Measurements from ENCODE around the gene MRFAP1. TPM values are rescaled to one million over a fixed set of nuclear protein-coding genes. Genes with fewer than 3 reads are reported as not detected.

MRFAP1 gene
- polyA plus RNA-seq, 3 donors from 2014 or later: 143 to 174 (median 161) TPM

- H3K4me1 Mint-ChIP-seq: peaks cover 8 to 21% of the 10 kb centered on the region in 2 donors
- DNase-seq: no peak
- no peak overlapping the region for H3K4me3 Mint-ChIP-seq
- H3K9me3 Mint-ChIP-seq: peaks cover 0 to 5% (median 0%) of the 10 kb centered on the region in 6 donors
- no peak overlapping the region for H3K27ac Mint-ChIP-seq
- peaks cover 30 to 71% (median 55%) of the 10 kb centered on the region in 3 donors for H3K36me3 Mint-ChIP-seq
- H3K27me3 Mint-ChIP-seq (ENCODE audit: low read depth in 3 of 3): peaks cover 0 to 2% (median 0%) of the 10 kb centered on the region in 3 donors
Observed at GRCh38 chr4:6605114-6605513, 35.4 kb upstream of the MRFAP1 start.

DNA sequence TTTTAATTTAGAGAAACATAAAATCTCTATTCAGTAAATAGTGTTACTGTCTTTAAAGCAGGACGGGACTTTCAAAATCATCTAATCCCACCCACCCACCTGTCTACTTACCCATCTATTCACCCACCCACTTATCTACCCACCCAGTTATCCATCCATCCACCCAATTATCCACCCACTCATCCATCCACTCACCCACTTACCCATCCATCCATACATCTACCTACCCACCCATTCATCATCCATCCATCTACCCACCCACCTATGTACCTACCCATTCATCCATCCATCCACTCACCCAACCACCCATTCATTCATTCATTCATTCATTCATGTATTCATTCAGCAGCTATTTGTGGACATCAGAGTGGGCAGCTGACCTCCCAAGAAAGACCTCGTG, 34.9 kb upstream of the MRFAP1 start:
- Mint-ChIP-seq H3K27ac (no peak overlapping the region), H3K27me3 (ENCODE audit: low read depth in 3 of 3) (peaks cover 0 to 2% (median 0%) of the 10 kb centered on the region in 3 donors), H3K4me1 (peaks cover 8 to 21% of the 10 kb centered on the region in 2 donors), H3K9me3 (peaks cover 0 to 5% (median 0%) of the 10 kb centered on the region in 6 donors), H3K4me3 (no peak overlapping the region), H3K36me3 (peaks cover 30 to 71% (median 55%) of the 10 kb centered on the region in 3 donors)
- DNase-seq: no peak

DNA sequence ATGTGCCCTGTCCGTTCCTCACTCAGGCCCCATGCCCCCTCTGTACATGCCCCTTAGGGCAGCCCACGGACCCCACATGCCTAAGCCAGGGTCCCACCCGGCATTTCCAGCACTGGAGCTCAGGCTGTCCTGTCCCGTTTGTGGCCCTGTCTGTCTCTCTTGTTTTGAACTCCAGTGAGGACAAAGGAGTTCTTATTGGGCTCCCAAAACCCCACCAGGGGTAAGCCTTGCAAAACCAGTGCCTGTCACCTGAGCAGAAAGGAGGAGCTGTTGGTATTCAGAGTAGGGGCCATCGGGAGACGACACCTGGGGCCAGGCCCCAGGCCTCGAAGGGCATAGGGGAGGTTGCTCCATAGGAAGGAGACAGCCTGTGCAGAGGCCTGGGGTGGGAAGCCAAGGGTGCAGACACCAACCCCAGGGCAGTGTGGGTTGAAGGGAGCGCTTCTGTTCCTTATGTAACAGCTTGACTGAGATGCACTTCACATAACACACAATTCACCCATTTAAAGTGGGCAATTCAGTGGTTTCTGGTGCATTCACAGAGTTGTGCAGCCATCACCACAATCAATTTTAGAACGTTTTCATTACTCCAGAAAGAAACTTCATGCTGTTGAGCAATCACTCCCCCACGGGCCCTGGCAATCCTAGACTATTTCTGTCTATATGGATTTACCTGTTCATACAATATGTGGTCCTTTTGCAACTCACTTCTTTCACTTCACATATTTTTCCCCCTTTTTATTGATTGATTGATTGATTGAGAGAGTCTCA, 33.8 kb upstream of the MRFAP1 start:
- Mint-ChIP-seq H3K36me3 (peaks cover 34 to 73% (median 58%) of the 10 kb centered on the region in 3 donors), H3K27ac (no peak overlapping the region), H3K4me3 (no peak overlapping the region), H3K9me3 (peaks cover 0 to 5% (median 0%) of the 10 kb centered on the region in 6 donors), H3K4me1 (peaks cover 8 to 21% of the 10 kb centered on the region in 2 donors), H3K27me3 (ENCODE audit: low read depth in 3 of 3) (peaks cover 0 to 2% (median 0%) of the 10 kb centered on the region in 3 donors)
- DNase-seq: no peak

DNA sequence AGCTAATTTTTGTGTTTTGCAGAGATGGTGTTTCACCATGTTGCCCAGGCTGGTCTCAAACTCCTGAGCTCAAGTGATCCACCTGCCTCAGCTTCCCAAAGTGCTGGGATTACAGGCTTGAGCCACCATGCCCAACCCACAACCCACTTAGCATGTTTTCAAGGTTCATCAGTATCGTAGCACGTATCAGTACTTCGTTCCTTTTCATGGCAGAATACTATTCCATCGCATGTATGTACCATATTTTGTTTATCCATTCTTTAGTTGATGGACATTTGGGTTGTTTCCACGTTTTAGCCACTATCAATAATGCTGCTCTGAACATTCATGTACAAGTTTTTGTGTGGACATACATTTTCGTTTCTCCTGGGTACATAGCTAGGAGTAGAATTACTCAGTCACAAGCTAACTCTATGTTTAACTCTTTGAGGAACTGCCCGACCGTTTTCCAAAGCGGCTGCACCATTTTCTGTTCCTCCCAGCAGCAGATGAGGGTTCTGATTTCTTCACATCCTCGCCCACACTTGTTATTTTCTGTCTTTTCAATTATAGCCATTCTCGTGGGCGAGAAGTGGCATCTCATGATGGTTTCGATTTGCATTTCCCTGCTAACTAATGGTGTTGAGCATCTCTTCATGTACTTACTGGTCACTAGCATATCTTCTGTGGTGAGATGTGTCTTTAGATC, 33.0 kb upstream of the MRFAP1 start:
- peaks cover 0 to 2% (median 0%) of the 10 kb centered on the region in 3 donors for H3K27me3 Mint-ChIP-seq (ENCODE audit: low read depth in 3 of 3)
- no peak overlapping the region for H3K4me3 Mint-ChIP-seq
- peaks cover 8 to 21% of the 10 kb centered on the region in 2 donors for H3K4me1 Mint-ChIP-seq
- peaks cover 39 to 75% (median 64%) of the 10 kb centered on the region in 3 donors for H3K36me3 Mint-ChIP-seq
- no peak for DNase-seq
- no peak overlapping the region for H3K27ac Mint-ChIP-seq
- peaks cover 0 to 5% (median 0%) of the 10 kb centered on the region in 6 donors for H3K9me3 Mint-ChIP-seq

- H3K4me1 Mint-ChIP-seq: peaks cover 8 to 21% of the 10 kb centered on the region in 2 donors
- H3K27me3 Mint-ChIP-seq (ENCODE audit: low read depth in 3 of 3): peaks cover 0 to 4% (median 0%) of the 10 kb centered on the region in 3 donors
- peak overlapping the region in 2 of 5 donors; percentile 40 to 44 for H3K4me3 Mint-ChIP-seq
- peak; percentile 32 to 44 (median 44) for DNase-seq
- H3K27ac Mint-ChIP-seq: peak overlapping the region in 1 of 6 donors; percentile 44
- H3K9me3 Mint-ChIP-seq: peaks cover 0 to 5% (median 0%) of the 10 kb centered on the region in 6 donors
- H3K36me3 Mint-ChIP-seq: peaks cover 39 to 67% (median 59%) of the 10 kb centered on the region in 3 donors
Observed at GRCh38 chr4:6608758-6609414, 31.6 kb upstream of the MRFAP1 start.

DNA sequence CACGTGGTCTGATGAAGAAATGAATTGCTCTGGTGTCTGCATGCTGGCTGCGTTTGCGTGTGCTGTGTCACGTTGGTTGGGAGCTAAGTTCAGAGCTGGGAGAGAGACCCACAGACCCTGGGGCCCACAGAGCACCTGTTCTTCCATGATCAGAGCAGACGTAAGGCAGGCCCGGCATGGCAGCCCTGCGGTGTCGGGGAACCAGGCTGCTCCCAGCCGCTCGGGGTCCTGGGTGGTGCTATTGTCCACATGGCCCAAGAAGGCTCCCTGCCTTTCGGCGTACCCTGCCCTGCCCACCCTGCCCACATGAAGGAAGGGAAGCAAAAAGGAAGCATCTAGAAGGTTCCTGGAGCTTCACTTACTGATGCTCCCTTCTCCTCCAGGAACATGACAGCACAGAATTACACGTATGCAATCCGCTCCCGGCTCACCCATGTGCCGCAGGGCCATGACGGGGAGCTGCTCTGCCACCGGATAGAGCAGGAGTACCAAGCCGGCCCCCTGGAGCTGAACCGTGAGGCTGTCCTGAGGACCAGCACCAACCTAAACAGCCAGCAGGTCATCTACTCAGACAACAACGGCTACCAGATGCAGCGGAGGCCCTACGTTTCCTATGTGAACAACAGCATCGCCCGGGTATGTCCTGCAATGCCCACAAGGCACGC, 30.9 kb upstream of the MRFAP1 start:
- Mint-ChIP-seq H3K9me3 (peaks cover 0 to 5% (median 0%) of the 10 kb centered on the region in 6 donors), H3K27me3 (ENCODE audit: low read depth in 3 of 3) (peaks cover 0 to 4% (median 0%) of the 10 kb centered on the region in 3 donors), H3K4me1 (peaks cover 8 to 21% of the 10 kb centered on the region in 2 donors), H3K4me3 (peak overlapping the region in 2 of 5 donors; percentile 40 to 44), H3K36me3 (peaks cover 37 to 64% (median 54%) of the 10 kb centered on the region in 3 donors), H3K27ac (peak overlapping the region in 1 of 6 donors; percentile 44)
- no peak for DNase-seq

DNA sequence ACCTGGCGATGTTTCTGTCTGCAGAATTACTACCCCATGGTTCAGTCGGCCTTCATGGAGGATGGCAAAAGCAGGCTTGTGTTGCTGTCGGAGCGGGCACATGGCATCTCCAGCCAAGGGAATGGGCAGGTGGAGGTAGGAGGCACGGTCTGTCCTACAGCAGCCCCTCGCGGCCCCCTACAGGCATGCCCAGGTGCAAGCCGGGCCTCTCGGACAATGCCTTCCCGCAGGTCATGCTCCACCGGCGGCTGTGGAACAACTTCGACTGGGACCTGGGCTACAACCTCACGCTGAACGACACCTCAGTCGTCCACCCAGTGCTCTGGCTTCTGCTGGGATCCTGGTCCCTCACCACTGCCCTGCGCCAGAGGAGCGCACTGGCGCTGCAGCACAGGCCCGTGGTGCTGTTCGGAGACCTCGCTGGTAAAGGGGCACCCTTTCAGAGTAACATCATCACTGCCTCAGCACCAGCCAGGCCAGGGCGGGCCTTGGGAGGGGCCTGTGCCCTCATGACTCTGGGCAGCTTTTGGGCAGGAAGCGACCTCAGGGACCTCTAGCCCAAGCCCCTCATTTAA, 29.5 kb upstream of the MRFAP1 start:
- peaks cover 27 to 52% (median 40%) of the 10 kb centered on the region in 3 donors for H3K36me3 Mint-ChIP-seq
- H3K9me3 Mint-ChIP-seq: no peaks in the 10 kb centered on the region
- peaks cover 0 to 4% (median 0%) of the 10 kb centered on the region in 3 donors for H3K27me3 Mint-ChIP-seq (ENCODE audit: low read depth in 3 of 3)
- peaks cover 8 to 21% of the 10 kb centered on the region in 2 donors for H3K4me1 Mint-ChIP-seq
- no peak overlapping the region for H3K4me3 Mint-ChIP-seq
- no peak overlapping the region for H3K27ac Mint-ChIP-seq
- DNase-seq: no peak

GRCh38 chr4:6612961-6613675, 27.4 kb upstream of the MRFAP1 start:
- Mint-ChIP-seq H3K4me1 (peaks cover 8 to 14% of the 10 kb centered on the region in 2 donors), H3K4me3 (no peak overlapping the region), H3K36me3 (peaks cover 22 to 52% (median 31%) of the 10 kb centered on the region in 3 donors), H3K27me3 (ENCODE audit: low read depth in 3 of 3) (peaks cover 0 to 4% (median 1%) of the 10 kb centered on the region in 3 donors), H3K27ac (no peak overlapping the region), H3K9me3 (no peaks in the 10 kb centered on the region)
- no peak for DNase-seq

GRCh38 chr4:6613676-6614651, 26.5 kb upstream of the MRFAP1 start:
- no peak overlapping the region for H3K27ac Mint-ChIP-seq

DNA sequence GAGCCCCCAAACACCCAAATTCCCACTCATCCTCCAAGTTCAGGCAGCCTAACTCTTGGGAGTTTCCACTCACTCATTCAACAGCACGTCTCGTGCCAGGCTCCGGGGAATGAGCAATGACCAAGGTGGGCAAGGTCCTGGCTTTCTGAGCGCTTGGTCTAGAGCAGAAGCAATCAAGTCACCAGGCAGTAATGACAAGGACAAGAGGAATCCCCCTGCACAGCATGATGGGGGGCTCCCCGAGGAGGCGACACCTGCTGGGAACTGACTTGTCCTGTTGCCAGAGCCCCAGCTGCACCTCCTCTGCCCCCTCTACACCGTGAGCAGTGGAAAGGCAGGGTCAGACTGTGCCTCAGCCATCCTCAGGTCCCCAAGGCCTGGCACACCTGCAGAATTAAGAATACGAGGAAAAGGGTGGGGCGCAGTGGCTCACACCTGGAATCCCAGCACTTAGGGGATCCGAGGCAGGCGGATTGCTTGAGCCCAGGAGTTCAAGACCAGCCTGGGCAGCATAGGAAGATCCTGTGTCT, 25.7 kb upstream of the MRFAP1 start:
- H3K4me1 Mint-ChIP-seq: no peaks in the 10 kb centered on the region
- no peaks in the 10 kb centered on the region for H3K9me3 Mint-ChIP-seq
- H3K27ac Mint-ChIP-seq: no peak overlapping the region
- H3K27me3 Mint-ChIP-seq (ENCODE audit: low read depth in 3 of 3): peaks cover 0 to 3% (median 1%) of the 10 kb centered on the region in 3 donors
- no peak overlapping the region for H3K4me3 Mint-ChIP-seq
- H3K36me3 Mint-ChIP-seq: peaks cover 25 to 53% (median 26%) of the 10 kb centered on the region in 3 donors
- no peak for DNase-seq

More at GRCh38 chr4:6613676-6614651, 26.5 kb upstream of the MRFAP1 start:
- no peaks in the 10 kb centered on the region for H3K9me3 Mint-ChIP-seq
- no peak overlapping the region for H3K4me3 Mint-ChIP-seq
- no peak for DNase-seq
- peaks cover 0 to 5% (median 1%) of the 10 kb centered on the region in 3 donors for H3K27me3 Mint-ChIP-seq (ENCODE audit: low read depth in 3 of 3)
- peaks cover 25 to 54% (median 26%) of the 10 kb centered on the region in 3 donors for H3K36me3 Mint-ChIP-seq
- H3K4me1 Mint-ChIP-seq: peaks cover 5 to 6% of the 10 kb centered on the region in 2 donors
